NT2/D1 (cell line): ENCODE results near the gene ACOT6.
"Not testable (repeated sequence)": the region's sequence is repeated elsewhere in the genome, so short reads cannot be mapped to it uniquely, and the experiment has no call there.

ENCODE experiments used
- DNase-seq: peaks from one replicate; pipeline ENCODE4 v3.0.0-alpha.2; 2011; ENCODE audit warnings: low read depth, low spot score
- H3K27me3 ChIP-seq: 2 replicates; pipeline ENCODE4 v1.6.0; 2011; ENCODE audit warnings: mild to moderate bottlenecking; ENCODE audit not compliant: insufficient read length, insufficient read depth
- H3K36me3 ChIP-seq: 2 replicates; pipeline ENCODE4 v1.6.1; 2011; ENCODE audit warnings: mild to moderate bottlenecking, low read length, mixed read lengths; ENCODE audit not compliant: insufficient read depth, insufficient read length
- H3K4me1 ChIP-seq: 2 replicates; pipeline ENCODE4 v1.5.1; 2011; ENCODE audit not compliant: insufficient read depth, insufficient read length
- H3K4me3 ChIP-seq: 2 replicates; pipeline ENCODE4 v1.5.1; 2011; ENCODE audit warnings: low read depth; ENCODE audit not compliant: insufficient read length
- H3K9ac ChIP-seq: 2 replicates; pipeline ENCODE4 v1.6.0; 2011; ENCODE audit warnings: low read depth; ENCODE audit not compliant: insufficient read length
- H3K9me3 ChIP-seq: 2 replicates; pipeline ENCODE4 v1.5.1; 2011; ENCODE audit warnings: mild to moderate bottlenecking, low read length; ENCODE audit not compliant: insufficient read depth
- SUZ12 ChIP-seq: IDR thresholded peaks from 2 replicates; pipeline ENCODE4 v1.6.1; 2011; ENCODE audit not compliant: insufficient read length, insufficient read depth; ENCODE audit errors: extremely low read depth
- YY1 ChIP-seq: IDR thresholded peaks from 2 replicates; pipeline ENCODE4 v1.6.1; 2011; ENCODE audit not compliant: insufficient read length, insufficient read depth
- ZNF274 ChIP-seq: IDR thresholded peaks from 2 replicates; pipeline ENCODE4 v1.6.1; 2011; ENCODE audit warnings: mild to moderate bottlenecking, low read depth, low read length

Gene ACOT6

GRCh38 chr14:73637830-73638229 lies 25.5 kb downstream of the ACOT6 start:
- DNase-seq = no peak
- H3K4me1 ChIP-seq = no peaks in the 10 kb centered on the region
- H3K9me3 ChIP-seq = no peaks in the 10 kb centered on the region
- H3K27me3 ChIP-seq = peaks cover 3% of the 10 kb centered on the region
- no peaks in the 10 kb centered on the region for H3K36me3 ChIP-seq
- no peak for TF ChIP-seq ZNF274
- no peak for TF ChIP-seq YY1
- TF ChIP-seq SUZ12 = no peak
- H3K4me3 ChIP-seq = no peak overlapping the region
- H3K9ac ChIP-seq = no peak overlapping the region

- Histone ChIP-seq H3K4me3 (no peak overlapping the region), H3K4me1 (no peaks in the 10 kb centered on the region), H3K9me3 (no peaks in the 10 kb centered on the region), H3K9ac (no peak overlapping the region), H3K36me3 (no peaks in the 10 kb centered on the region), H3K27me3 (no peaks in the 10 kb centered on the region)
- no peak for DNase-seq
- TF ChIP-seq YY1 = no peak
Observed at GRCh38 chr14:73640796-73641365, 28.6 kb downstream of the ACOT6 start.

- no peaks in the 10 kb centered on the region for H3K36me3 ChIP-seq
- H3K9me3 ChIP-seq = no peaks in the 10 kb centered on the region
- peak within 1 kb of the TSS; percentile 74 for H3K9ac ChIP-seq
- no peaks in the 10 kb centered on the region for H3K27me3 ChIP-seq
- no peaks in the 10 kb centered on the region for H3K4me1 ChIP-seq
- no peak for TF ChIP-seq SUZ12
- TF ChIP-seq ZNF274 = no peak
- TF ChIP-seq YY1 = no peak
- peak; percentile 83 for DNase-seq
- peak within 1 kb of the TSS; percentile 88 for H3K4me3 ChIP-seq
Observed at GRCh38 chr14:73644531-73645247, 32.4 kb downstream of the ACOT6 start, which contains the start of gene DNAL1. TSS of gene DNAL1 (plus strand) at chr14:73644986. CDS start at chr14:73645040, 54 bp downstream.

GRCh38 chr14:73645248-73645610 lies 32.9 kb downstream of the ACOT6 start:
- Histone ChIP-seq H3K36me3 (no peaks in the 10 kb centered on the region), H3K27me3 (no peaks in the 10 kb centered on the region), H3K4me1 (no peaks in the 10 kb centered on the region), H3K9me3 (no peaks in the 10 kb centered on the region), H3K9ac (peak overlapping the region; percentile 73), H3K4me3 (peak overlapping the region; percentile 88)
- no peak for DNase-seq
- TF ChIP-seq ZNF274 (no peak), YY1 (no peak), SUZ12 (no peak)

GRCh38 chr14:73651005-73651404 lies 38.7 kb downstream of the ACOT6 start:
- H3K9me3 ChIP-seq = peaks cover 7% of the 10 kb centered on the region; the same call in 1 of the 2 replicates
- TF ChIP-seq YY1 = no peak
- no peak for TF ChIP-seq ZNF274
- TF ChIP-seq SUZ12 = no peak

GRCh38 chr14:73655851-73656250 lies 43.5 kb downstream of the ACOT6 start:
- TF ChIP-seq ZNF274 (no peak), SUZ12 (no peak), YY1 (no peak)
- Histone ChIP-seq H3K36me3 (no peaks in the 10 kb centered on the region), H3K9me3 (peaks cover 7% of the 10 kb centered on the region; the same call in 1 of the 2 replicates), H3K27me3 (no peaks in the 10 kb centered on the region), H3K4me1 (no peaks in the 10 kb centered on the region), H3K9ac (no peak overlapping the region), H3K4me3 (no peak overlapping the region)
- no peak for DNase-seq

More at GRCh38 chr14:73651005-73651404, 38.7 kb downstream of the ACOT6 start:
- H3K4me3 ChIP-seq = no peak overlapping the region
- no peaks in the 10 kb centered on the region for H3K36me3 ChIP-seq
- H3K4me1 ChIP-seq = no peaks in the 10 kb centered on the region
- H3K27me3 ChIP-seq = no peaks in the 10 kb centered on the region
- no peak overlapping the region for H3K9ac ChIP-seq
- DNase-seq = no peak

GRCh38 chr14:73659202-73659601 lies 46.9 kb downstream of the ACOT6 start:
- H3K4me3 ChIP-seq, DNase-seq, H3K9me3 ChIP-seq, H3K36me3 ChIP-seq, H3K4me1 ChIP-seq, H3K27me3 ChIP-seq, H3K9ac ChIP-seq: not testable (repeated sequence)
